Testis (tissue), 2 donors: ENCODE results near the gene PPARGC1A.

ENCODE experiments used
- CTCF ChIP-seq, 3 experiments: fragments of 450-650 bp in 2 of 3; fragments of 200-600 bp in 1 of 3; sonication (generic) in 1 of 3; IDR thresholded peaks; one replicate each; pipeline ENCODE4 v1.5.1; 2016 to 2019; ENCODE audit warnings: antibody characterized with exemption in 3 of 3, mild to moderate bottlenecking in 2 of 3, moderate library complexity in 1 of 3
- POLR2A ChIP-seq: fragments of 450-650 bp; IDR thresholded peaks from one replicate; pipeline ENCODE4 v1.6.1; 2017; ENCODE audit warnings: antibody characterized with exemption, mild to moderate bottlenecking, moderate library complexity

- TF ChIP-seq CTCF (IDR thresholded peaks at IDR 0.05) = no peak
- no peak for TF ChIP-seq POLR2A
Measured at GRCh38 chr4:23894021-23894420, 4.2 kb upstream of the PPARGC1A start.
